ENCODE results near the gene WHRN.

WHRN gene

DNA sequence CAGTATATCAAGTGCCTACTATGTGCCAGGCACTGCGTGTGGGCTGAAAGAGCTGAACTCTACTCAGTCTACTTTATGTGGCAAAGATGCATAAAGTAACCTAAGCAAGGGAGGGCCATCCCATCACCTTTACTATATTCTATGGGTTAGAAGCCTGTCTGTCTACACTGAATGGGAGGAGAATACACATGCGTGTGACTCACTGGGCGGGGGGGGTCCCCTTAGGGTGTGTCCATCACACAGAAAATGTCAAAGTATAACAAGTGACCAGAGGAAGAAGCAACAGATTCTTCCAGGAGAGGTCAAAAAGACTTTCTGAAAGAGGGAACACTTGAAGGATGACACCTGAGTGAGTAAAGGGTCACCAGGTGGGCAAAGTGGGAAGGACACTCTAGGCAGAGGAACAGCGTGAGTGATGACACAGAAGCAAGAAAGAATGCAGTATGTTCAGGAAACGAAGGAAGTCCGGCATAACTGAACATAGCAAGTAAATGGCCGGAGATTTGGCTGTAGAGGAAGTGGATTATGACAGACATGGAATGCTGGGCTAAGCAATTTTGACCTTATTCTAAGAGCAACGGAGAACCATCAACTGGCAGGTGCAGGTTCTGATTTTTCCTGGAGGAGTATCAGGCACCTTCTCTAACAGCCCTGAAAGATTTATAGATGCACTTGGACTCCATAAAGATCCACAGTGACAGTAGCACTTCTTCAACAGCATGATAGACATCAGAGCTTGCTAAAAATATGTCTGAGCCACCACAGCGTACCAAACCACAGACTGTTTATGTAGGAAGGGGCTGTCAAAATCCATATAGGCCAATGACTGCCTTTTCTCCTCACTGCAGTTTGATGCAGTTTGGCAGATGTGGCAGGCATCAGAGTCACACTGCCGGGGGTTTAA lies 8.0 kb upstream of the WHRN start:
- DNase-seq, result no peak

DNA sequence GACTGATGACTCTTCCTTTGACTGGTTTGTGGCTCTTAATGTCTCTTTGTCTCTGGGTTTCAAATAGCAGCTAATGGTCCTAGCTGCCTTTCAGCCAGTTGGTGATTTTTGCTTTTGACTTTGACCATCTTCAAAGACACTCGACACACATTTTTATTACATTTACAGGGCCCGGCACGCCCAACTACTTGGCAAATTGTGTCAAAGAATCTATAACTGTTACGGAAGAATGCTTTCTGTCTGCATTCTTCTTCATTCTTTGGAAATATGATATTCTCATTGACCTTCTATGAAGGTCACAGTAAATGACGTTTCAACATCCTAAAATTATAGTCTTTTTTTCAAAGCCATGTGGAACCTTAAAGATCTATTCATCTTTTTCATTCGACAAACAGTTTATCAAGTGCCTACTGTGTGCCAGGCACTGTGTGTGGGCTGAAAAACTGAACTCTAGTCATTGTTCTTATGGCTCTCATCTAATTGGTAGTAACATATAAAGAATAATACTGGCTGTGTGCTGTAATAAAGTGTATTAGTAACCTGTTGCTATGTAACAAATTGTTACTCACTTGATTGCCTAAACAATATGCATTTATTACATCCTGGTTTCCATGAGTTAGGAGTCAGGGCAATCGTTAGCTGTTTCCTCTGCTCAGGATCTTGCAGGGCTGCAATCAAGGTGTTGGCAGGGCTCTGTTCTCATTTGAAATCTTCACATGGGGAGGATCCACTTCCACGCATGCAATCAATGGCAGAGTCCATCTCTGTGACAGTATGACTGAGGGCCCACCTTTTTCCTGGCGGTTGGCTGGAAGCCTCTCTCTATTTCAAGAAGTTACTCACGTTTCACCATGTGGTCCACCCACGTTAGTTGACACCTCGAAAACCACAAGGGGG lies 7.0 kb upstream of the WHRN start:
- no peak for DNase-seq

DNA sequence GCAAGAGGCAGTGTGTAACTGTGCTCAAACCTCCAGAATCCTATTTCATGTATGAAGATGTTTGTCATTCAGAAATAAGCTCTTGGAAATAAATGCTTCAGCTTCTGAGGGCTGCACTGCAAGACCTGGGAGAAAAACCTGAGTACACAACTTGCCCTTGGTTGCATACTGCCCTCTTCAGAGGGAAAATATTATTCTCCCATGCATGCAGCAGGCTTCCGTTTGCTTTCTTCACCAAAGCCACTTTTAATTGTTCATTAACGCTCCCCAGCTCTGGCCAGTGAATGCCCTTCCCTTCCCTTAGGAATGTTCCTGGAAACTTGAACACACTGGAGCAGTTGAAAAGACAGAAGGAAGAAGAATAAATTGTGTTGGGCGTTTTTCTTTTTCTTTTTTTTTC lies 2.5 kb upstream of the WHRN start:
- peak in 1 of 2 experiments; percentile 19 for DNase-seq

DNA sequence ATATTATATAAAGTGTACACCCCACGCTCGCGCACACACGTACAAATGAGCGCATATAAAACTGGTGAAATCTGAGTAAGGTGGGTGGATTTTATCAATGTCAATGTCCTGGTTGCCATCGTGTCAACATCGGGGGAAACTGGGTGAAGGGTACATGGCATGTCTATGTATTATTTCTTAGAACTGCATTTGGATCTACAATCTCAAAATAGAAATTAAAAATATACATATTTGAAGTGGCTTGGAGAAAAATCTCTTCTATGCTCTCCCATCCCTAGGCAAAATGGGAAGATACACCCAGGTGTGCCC lies 763 bp upstream of the WHRN start:
- no peak for DNase-seq

DNA sequence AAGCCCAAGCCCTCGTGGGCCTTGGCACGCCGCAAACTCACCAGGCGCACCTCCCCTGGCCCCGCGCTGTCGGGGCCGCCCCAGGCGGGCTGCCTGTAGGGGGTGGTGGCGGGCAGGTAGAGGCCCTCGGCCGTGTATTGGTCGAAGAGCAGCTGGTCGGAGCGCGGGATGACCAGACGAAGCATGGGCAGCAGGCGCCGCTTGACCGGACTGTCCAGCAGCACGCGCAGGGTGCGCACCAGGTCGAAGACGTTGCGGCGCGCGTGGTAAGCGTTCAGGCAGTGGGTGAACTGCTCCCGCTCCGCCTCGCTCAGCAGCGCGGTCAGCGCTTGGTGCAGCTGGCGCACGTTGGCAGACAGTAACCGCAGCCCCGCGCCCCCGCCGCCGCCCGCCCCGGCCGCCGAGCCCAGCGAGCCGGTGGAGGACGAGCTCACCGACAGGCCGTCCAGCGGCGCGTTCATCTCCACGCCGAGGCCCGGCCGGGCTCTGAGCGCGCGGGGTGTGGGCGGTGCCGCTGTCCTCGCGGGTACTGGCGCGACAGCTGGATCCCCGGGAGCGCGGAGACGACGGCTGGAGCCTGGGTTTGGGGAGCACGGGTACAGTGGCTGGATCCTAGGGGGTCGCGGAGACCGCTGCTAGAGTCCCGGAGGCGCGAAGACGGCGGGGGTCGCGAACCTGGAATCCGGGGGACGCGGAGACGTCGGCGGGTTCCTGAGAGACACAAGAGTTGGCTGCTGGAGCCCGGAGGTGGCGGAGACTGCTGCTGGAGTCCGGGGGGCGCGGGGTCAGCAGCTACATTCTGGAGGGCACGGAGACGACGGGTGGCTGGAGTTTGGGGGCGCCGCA lies 709 bp downstream of the WHRN start:
- peak; percentile 53 to 76 for DNase-seq

DNA sequence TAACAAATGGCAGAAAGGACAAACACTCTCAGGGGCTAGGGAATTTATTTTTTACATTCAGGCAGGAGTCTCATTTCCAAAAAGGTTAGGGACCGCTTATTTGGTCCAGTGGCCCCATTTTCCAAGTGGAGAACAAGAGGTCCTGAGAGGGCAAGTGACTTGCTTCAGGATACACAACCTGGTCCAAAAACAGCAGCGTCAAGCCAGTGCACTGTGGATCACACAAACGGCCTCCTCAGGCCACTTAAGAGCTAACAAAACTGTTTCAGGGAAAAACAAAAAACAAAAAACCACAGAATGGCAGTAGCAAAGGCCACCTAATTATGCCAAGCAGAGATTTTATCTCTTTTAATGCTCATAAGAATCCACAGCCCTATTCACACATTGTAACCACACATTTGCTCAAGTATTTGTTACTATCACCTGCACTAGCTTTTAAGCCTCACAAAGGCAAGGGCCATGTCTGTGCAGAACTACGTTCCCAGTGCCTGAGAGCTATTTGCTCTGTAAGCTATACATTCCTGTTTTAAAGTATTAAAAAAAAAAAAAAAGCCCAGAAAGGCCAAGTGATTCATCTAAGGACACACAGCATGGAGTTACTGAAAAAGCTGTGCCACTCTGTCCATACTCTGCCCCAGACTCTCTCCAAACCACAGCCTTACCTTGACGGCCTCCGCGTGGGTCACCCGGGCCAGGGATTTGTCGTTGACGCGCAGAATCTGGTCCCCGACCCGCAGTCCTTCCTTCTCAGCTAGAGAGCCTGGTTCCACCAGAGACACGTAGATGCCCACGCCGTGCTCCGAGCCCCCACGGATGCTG lies 1.5 kb downstream of the WHRN start:
- DNase-seq, result peak; percentile 31 to 44

DNA sequence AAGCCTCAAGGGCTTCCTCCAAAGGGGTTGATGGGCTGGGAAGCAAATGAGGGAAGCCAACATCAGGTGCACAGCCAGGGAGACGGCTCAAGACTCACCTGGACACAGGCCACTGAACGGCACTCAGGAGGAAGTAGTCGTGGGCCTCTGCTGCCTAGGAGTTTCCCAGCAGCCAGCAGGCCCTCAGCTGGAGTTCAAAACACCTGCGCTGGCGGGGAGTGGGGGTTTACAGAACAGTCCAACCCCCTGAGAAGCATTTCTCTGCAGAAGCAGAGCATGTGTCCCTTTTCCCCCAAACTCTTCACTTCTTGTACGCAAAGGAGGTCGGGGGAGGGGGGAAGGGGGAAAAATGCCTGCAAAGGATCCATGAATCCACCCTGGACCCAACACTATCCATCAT lies 2.3 kb downstream of the WHRN start:
- peak; percentile 38 to 49 for DNase-seq

GRCh38 chr9:114501796-114502682 lies 3.2 kb downstream of the WHRN start:
- DNase-seq, result peak in 1 of 2 experiments; percentile 33

DNA sequence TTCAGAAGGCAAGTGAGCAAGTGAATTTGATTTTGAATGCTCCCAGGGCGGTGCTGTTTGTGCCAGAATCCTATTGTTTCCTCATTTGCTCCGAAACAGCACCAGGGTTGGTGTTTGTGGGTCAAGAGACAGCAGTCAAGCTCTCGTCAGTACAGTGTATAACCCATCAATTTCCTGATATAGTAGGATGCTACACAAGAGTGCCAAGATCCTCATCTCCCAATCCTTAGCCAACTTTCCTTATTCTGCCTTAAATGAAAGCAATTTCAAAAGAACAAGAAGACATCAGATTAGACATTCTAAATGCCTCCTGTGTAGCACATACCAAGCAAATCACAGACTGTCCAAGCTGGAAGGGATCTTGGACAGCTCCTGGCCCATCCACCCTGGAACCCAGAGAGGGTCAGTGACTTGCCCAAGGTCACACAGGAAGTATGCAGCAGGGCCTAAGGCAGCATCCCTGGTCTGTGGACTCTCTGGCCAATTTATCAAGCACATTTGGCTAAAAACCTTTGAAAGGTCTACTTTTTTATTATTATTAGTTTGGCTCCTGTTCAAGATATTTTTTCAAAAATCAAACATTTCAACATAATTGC lies 4.5 kb downstream of the WHRN start:
- no peak for DNase-seq

- DNase-seq, result no peak
Measured at GRCh38 chr9:114499941-114500696, 5.2 kb downstream of the WHRN start.

- no peak for DNase-seq
Measured at GRCh38 chr9:114499528-114499927, 5.7 kb downstream of the WHRN start.

GRCh38 chr9:114497727-114498382 lies 7.4 kb downstream of the WHRN start:
- DNase-seq, result no peak

DNA sequence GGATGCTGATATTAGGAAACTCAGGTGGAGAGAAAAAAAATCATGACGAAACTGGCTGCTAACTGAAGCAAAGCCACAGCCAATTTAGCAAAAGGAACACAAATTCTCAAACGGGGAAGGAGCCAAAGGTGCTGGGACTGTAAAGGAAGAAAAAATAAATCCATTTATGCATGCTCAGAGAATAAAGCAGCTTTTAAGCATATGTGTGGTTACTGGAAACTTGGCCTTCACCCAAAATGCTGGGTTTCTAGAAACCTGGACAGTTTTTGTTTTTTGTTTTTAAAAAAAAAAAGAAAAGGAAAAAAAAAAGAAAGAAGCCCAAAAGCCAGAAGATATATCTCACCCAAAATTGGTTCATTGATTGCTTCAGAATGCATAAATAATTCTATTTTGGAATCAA lies 8.0 kb downstream of the WHRN start:
- no peak for DNase-seq

GRCh38 chr9:114496011-114496410 lies 9.3 kb downstream of the WHRN start:
- no peak for DNase-seq

DNA sequence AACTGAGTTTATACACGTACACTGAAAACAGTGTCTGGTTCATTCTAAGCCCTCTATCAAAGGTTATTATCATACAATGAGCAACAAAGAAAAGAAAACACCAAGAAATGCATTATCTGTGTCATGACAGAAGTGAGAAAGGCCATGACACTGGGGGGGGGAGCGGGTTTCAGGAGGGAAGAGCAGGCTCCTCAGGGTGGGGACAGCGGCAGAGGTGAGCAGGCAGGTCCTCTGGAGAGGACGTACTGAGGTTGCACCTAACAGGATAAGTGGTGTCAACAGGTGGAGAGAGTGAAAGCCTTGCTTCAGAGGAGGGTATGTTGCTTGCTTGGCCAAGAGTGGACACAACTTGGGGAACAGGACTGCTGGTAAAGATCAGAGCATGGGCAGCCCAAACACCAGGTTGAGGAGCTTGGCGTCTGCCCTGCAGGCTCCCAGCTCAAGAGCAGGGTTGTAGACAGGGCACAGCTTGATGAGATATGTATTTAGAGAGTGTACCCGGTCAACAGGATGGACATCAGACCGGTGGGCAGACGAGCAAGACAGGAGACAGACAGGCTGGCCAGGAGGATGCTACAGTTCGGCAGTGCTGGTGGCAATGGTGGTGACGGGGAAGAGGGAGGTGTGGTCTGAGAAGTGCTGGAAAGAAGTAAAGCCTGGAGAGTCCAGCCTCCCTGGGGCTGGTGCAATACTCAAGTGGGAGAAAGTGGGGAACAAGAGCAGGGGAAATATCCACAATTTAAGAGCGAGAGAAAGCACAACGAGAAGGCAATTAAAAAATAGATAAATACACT lies 10.3 kb downstream of the WHRN start:
- DNase-seq, result no peak

GRCh38 chr9:114493521-114494184 lies 11.6 kb downstream of the WHRN start:
- no peak for DNase-seq

DNA sequence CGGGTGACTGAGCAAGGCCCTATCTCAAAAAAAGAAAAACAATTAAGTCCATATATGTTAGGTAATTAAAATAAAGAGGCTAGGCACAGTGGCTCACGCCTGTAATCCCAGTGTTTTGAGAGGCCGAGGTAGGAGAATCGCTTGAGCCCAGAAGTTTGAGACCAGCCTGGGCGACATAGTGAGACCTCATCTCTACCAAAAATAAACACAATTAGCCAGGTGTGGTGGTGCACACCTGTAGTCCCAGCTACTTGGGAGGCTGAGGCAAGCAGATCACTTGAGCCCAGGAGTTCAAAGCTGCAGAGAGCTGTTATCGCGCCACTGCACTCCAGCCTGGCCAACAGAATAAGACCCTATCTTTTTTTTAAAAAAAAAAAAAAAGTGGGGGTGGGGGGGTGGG lies 12.3 kb downstream of the WHRN start:
- no peak for DNase-seq

DNA sequence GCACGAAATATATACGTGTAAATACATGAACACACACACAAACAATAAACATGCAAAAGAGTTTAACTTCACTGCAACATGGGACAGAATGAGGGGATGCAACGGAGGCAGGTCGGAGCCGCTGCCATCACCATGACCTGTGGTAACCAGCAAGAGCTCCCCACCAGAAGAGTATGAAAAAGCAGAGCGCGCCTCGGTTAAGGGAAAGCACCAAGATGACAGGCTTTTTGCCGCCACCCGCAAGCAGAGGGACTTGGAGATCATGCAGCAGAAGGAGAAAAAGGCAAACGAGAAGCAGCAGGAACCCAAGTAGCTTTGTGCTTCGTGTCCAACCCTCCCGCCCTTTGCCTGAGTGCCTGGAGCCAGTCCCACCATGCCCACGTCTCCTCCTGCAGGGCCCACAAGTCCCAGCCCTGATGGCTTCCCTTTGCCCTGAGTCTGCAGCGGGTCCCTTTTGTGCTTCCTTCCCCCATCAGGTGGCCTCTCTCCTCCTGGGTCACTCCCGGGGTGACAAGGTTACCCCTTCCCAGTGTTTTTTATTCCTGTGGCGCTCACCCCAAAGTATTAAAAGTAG lies 13.8 kb downstream of the WHRN start:
- no peak for DNase-seq
